ENCODE data around the gene JAGN1.

JAGN1 gene

DNA sequence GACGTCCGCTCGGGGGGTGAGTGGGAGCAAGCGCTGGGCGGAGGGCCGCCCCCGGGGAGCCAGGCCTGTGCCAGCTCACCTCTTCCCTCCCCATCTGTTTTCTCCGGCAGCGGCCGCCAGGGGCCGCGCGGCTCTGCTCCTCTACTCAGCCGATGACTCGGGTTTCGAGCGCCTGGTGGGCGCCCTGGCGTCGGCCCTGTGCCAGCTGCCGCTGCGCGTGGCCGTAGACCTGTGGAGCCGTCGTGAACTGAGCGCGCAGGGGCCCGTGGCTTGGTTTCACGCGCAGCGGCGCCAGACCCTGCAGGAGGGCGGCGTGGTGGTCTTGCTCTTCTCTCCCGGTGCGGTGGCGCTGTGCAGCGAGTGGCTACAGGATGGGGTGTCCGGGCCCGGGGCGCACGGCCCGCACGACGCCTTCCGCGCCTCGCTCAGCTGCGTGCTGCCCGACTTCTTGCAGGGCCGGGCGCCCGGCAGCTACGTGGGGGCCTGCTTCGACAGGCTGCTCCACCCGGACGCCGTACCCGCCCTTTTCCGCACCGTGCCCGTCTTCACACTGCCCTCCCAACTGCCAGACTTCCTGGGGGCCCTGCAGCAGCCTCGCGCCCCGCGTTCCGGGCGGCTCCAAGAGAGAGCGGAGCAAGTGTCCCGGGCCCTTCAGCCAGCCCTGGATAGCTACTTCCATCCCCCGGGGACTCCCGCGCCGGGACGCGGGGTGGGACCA is 42.6 kb downstream of the JAGN1 start:
- H3K4me3 ChIP-seq (ENCODE audit: low read length) = peak overlapping the region; percentile 83
- peak; percentile 80 for DNase-seq (ENCODE audit: low read depth)
- TF ChIP-seq CTCF (IDR thresholded peaks at IDR 0.05; ENCODE audit: insufficient read depth, low read depth, low read length, missing control alignments) = peak; percentile 69

DNA sequence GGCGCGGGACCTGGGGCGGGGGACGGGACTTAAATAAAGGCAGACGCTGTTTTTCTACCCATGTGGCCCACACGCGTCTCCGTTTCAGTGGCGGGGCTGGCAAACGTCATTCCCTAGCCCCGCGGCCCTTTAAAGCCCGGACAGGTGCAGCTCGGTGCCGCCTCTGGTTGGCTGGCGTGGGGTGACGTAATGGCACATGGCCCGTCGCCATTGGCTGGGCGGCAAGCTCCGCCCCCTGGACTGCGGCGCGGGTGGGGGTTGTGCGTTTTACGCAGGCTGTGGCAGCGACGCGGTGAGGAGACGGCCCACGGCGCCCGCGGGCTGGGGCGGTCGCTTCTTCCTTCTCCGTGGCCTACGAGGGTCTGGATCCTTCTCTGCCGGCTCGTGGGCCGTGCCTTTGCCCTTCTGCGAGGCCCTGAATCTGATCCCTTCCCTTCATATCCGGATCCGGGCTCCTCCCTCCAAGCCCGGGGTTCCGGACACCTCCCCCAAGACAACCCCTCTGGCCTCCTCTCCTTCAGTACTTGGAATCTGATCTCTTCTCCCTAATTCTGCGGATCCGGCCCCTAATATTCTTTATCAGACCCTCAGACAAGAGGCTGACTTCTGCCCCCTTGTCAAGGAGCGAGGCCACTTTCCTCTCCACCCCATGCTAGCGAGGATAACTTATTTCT is 43.3 kb downstream of the JAGN1 start, which contains the start of gene CRELD1:
TSS of gene CRELD1 (plus strand) at position 274 of the 674 bp plus-strand sequence. CDS start 605 bp downstream, outside the sequence.
- no peak for TF ChIP-seq CTCF (IDR thresholded peaks at IDR 0.05; ENCODE audit: insufficient read depth, low read depth, low read length, missing control alignments)
- peak within 1 kb of the TSS; percentile 83 for H3K4me3 ChIP-seq (ENCODE audit: low read length)
- DNase-seq (ENCODE audit: low read depth) = peak; percentile 98

- TF ChIP-seq CTCF (IDR thresholded peaks at IDR 0.05; ENCODE audit: insufficient read depth, low read depth, low read length, missing control alignments) = peak; percentile 19
- H3K4me3 ChIP-seq (ENCODE audit: low read length) = peak overlapping the region; percentile 83
- no peak for DNase-seq (ENCODE audit: low read depth)
These were observed 43.8 kb downstream of the JAGN1 start for GRCh38 chr3:9934235-9934621.

GRCh38 chr3:9934993-9935392 is 44.6 kb downstream of the JAGN1 start:
- TF ChIP-seq CTCF (IDR thresholded peaks at IDR 0.05; ENCODE audit: insufficient read depth, low read depth, low read length, missing control alignments) = no peak
- DNase-seq (ENCODE audit: low read depth) = no peak
- H3K4me3 ChIP-seq (ENCODE audit: low read length) = no peak overlapping the region

GRCh38 chr3:9935966-9936510 is 45.6 kb downstream of the JAGN1 start:
- H3K4me3 ChIP-seq (ENCODE audit: low read length) = no peak overlapping the region
- TF ChIP-seq CTCF (IDR thresholded peaks at IDR 0.05; ENCODE audit: insufficient read depth, low read depth, low read length, missing control alignments) = no peak
- DNase-seq (ENCODE audit: low read depth) = no peak

DNA sequence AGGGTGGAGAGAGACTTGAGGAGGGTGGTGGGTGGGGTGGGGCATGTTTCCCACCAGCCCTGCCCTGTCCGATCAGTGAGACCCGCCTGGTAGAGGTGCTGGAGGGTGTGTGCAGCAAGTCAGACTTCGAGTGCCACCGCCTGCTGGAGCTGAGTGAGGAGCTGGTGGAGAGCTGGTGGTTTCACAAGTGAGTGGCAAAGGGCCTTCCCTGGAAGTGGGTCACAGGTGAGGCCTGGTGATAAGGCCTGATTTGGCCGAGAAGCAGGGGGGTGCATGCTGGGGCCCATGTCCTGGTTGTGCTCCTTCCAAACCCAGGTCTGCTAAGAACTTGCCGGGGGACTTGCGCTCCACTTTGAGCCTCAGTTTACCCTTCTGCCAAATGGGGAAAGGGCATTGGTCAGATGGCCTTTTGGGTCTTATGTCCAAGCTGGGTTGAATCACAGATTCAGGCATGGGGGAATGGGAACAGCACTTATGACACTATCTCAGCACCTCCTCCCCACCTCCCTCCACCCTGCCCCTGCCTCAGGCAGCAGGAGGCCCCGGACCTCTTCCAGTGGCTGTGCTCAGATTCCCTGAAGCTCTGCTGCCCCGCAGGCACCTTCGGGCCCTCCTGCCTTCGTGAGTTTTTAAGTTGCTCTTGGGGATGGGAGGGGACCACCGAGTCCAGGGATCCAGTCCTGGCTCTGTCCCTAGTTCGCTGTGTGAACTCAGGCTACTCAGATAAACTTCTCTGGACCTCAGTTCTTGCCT is 47.3 kb downstream of the JAGN1 start:
- no peak for TF ChIP-seq CTCF (IDR thresholded peaks at IDR 0.05; ENCODE audit: insufficient read depth, low read depth, low read length, missing control alignments)
- no peak overlapping the region for H3K4me3 ChIP-seq (ENCODE audit: low read length)
- DNase-seq (ENCODE audit: low read depth) = no peak

Measured in epithelial cell of esophagus (primary cell).